HG02588 (cell line): ENCODE measurements around the gene DNASE1L1.
"Not testable (repeated sequence)": the region's sequence is repeated elsewhere in the genome, so short reads cannot be mapped to it uniquely, and the experiment has no call there.

Source experiments
- ATAC-seq: cut with Tn5 transposase; IDR thresholded peaks from one replicate; pipeline ENCODE4 v1.9.1; 2021; ENCODE audit warnings: mild to moderate bottlenecking, moderate library complexity; ENCODE audit not compliant: unreplicated experiment

DNASE1L1 gene

DNA sequence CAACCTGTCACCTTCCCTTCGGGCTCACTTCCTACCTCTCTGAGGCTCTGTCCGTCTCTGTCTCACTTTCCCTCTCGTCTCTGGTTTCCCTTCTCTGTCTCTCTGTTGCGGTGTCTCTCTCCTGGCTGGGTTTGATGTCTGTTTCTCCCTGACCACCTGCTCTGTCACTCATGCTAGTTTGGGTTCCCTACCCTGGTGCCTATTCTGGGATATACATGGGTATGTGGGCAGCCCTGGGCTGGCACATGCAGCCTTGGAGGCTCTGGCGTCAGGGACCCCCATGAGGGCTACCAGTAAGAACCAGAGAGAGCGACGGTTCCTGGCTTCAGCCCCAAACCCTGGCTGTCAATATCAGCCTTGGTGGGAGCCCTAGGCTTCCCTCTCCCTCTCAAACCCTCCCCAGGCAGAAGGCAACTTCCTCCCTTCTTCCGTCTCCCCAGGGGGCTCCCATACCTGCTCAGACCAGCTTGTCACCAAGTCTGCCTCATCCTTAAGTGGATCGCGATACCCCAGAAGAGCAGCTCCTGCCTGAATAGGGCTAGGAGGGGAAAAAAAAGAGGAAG is 314 bp downstream of the DNASE1L1 start:
- no peak for ATAC-seq

DNA sequence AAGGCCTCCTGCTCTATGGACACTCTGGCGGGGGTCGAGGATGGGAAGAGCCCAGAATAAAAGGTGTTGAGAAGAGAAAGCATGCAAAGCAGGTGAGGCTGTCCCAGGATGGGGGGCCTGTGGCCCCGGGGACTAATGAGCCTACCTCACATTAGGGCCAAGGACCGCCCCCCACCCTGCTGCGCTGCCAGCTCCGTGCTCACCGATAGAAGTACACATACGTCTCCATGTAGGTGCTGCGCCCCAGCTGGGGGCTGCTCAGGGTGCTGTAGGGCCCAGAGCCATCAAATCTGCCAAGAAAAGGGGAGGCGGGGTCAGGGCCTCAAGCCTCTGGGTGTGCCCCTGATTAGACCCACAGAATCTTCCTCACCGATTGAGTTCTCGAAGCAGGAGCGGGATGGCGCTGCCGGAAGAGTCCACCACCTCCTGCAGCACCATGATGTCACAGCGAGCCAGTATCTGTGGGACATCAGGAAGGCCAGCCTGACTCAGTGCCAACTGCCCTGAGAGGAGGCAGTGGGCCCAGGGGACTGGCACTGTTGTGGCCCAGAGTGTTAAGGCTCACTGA is 4.3 kb downstream of the DNASE1L1 start:
- no peak for ATAC-seq

DNA sequence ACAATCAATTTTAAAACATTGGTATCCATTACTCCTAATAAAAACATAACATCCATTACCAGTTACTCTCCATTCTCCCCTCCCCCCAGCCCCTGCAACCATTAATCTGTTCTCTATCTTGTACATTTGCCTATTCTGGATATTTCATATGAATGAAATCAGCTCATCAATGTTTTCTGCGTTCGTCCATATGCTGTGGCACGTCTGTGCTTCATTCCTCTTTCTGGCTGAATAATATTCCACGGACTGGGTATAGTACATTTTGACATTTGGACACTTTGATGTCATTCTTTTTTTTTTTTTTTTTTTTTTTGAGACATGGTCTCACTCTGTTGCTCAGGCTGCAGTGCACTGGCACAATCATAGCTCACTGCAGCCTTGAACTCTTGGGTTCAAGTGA is 5.2 kb downstream of the DNASE1L1 start:
- ATAC-seq, result no peak

DNA sequence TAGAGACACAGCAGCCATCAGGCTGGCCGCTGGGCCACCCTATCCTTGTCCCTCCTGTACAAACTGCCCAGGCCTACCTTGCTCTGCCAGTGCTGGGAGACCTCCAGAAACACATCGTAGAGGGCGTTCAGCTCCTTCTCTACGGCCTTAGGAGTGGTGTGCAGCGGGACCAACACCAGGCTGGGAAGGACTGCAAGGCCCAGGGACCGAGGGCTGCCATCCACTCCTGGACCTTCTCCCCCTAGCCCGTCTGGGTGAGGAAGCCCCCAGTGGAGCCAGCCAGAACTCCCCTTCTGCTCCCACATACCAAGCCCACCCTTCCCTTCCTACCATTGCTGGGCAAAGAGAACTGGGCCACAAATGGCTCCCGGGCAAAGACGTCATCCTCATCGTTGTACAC is 5.9 kb downstream of the DNASE1L1 start:
- no peak for ATAC-seq

DNA sequence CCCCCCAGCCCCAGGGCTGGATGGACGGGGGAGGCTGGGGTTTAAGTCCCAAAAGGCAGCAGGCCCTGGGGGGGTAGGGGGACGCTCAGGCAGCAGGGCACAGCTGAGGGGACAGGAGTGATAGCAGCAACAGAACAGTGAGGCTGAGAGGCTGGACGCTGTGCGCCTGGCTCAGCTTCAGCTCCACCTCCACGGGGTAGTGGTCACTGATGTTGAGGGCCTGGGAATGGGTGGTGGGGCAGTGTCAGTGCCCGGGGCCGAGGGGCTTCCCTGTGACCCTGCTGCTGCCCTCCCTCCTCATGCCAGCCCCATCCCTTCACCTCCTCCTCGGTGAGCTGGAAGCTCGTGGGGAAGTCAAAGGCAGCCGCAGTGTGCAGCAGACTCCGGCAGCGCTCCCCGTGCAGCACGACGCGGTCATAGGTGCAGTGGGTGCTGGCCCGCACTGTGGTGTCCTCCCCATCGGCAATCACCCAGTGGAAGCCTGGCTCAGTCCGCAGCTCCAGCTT is 6.4 kb downstream of the DNASE1L1 start:
- no peak for ATAC-seq

DNA sequence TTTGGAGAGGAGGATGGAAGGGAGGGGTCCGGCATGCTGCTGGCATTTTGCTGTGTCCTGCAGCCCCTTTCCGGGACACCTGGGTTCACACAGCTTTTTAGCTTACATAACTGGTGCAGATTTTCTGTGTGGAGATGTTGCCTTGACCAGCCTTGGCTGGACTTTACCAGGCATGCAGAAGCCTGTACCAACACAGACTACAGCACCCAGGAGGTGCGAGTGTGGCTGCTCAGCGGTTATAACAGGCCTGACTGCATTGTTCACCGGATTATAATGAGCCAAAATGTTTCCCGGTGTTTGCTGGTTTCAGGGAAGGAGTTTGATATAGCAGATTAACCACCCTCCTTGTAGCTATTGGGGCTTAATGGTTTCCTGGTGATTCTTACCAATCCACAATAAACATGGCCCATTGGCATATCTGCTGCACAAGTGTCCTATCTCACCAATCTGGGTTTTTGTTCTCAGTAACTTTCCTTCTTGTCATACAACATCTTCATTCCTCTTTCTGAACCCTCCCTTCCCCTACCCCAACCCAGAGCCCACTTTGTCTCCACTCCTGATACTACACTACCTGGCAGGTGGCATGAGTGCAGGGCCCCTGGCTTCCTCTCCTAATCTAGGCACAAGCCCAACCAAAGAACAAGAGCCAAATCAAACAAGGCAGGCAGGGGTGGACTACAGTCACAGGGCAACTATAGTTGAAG is 7.0 kb downstream of the DNASE1L1 start:
- ATAC-seq, result no peak

DNA sequence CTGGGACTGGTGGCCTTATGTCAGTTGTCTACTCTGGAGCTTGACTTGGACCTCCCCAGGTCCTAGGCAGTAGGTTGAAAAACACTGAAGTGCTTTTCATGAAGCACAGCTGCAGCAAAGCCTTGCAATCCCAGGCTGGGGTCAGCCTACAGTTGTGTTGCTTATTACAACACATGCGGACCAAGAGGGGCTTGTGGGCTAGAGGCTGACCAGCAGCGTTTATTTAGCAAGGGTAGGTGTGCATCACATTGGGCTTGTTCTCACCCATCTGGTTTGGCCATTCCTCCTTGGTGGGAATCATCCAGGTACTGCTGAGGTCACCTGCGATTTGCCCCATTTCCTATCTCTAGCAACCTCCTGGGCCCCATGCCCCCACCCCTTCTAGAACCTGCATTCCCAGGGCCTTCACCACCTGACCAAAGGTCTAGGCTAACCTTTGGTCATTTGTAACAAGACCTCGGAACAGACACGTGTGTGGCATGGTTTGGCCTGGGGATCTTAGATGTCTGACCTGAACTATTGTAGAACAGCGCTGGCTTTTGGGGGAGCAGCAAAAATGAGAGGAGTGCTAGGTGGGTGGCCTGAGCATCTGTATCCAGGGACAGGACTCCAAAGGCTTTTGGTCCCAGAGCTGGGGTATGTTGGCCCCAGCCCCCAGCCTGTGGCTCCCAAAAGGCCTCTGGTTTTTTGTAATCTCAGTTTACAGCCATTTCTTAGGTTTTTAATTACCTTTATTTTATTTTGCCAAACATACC is 7.8 kb downstream of the DNASE1L1 start:
- no peak for ATAC-seq

DNA sequence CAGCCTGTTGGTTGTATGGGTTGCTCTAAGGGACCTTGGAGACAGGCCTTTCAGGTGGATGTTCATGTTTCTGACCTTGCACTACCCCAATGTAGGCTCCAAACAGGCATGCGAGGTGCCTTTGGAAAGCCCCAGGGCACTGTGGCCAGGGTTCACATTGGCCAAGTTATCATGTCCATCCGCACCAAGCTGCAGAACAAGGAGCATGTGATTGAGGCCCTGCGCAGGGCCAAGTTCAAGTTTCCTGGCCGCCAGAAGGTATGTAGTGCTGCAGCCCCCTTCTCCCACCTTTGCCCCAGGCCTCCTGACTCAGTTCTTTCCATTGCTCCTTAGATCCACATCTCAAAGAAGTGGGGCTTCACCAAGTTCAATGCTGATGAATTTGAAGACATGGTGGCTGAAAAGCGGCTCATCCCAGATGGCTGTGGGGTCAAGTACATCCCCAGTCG is 8.7 kb downstream of the DNASE1L1 start:
- not testable (repeated sequence) for ATAC-seq

DNA sequence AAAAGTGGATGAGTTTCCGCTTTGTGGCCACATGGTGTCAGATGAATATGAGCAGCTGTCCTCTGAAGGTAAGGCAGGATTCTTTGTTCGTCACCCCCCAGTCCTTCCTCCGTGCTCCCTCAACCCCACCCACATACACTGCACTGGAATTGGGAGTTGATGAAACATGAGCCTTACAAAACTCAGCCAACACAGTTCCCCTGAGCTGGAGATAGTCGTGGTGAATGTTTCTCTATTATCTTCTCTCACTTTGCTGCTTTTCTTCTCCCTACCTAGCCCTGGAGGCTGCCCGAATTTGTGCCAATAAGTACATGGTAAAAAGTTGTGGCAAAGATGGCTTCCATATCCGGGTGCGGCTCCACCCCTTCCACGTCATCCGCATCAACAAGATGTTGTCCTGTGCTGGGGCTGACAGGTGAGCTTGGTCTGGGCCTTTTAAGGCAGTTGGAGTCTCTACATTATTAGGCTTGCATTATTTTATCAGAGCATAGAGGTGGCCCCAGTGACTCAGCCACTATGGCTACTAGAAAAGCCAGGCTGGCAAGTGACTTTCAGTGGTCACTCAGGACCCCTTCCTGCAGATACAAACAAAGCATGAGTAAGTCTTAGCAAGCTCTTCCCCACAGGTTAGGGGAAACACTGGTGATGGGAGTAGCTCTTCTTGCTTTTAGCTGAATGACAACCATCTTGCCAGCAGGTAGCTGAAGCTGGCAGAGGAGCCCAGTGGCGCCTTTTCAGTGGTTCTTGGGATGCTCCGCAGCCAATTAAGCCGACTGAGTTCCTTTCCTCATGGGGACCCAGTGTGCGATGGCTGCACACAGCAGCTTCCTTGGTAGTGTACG is 9.3 kb downstream of the DNASE1L1 start:
- ATAC-seq, result no peak

DNA sequence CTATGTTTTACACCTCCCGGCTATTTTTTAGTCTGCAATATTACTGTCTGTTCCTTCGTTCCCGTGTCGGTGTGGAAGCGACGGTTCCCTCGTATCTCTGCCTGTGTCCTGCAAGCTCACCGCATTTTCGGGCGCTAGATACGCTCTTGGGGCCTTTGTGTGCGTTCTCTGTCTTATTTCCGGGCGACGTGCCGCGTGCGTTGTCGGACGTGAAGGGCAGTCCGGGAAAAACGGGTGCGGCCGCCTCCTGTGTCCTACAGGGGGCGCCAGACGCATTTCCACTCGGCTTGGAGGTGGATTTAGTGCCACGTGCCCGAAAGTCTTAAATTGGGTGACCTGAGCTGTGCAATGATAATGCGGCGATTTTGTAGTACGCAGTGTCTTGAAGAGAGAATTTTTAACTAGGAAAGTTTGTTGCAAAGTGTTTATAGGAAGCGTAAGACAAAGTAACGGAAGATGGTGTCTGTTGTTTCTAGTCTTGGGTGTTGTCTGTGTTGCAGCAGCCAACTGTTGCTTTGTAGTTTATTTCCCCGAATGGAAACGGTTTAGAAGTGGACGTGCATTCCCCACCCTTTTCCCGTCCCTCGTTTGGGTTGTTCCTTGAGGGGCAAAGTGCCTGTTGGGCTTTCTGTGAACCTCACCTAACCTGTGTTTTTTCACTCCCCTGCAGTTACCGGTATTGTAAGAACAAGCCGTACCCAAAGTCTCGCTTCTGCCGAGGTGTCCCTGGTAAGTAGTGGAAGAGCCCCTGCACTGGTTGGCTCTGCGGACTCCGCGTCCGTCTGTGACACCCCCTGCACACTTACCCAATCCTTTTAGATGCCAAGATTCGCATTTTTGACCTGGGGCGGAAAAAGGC is 10.2 kb downstream of the DNASE1L1 start:
- ATAC-seq, result peak; percentile 26

DNA sequence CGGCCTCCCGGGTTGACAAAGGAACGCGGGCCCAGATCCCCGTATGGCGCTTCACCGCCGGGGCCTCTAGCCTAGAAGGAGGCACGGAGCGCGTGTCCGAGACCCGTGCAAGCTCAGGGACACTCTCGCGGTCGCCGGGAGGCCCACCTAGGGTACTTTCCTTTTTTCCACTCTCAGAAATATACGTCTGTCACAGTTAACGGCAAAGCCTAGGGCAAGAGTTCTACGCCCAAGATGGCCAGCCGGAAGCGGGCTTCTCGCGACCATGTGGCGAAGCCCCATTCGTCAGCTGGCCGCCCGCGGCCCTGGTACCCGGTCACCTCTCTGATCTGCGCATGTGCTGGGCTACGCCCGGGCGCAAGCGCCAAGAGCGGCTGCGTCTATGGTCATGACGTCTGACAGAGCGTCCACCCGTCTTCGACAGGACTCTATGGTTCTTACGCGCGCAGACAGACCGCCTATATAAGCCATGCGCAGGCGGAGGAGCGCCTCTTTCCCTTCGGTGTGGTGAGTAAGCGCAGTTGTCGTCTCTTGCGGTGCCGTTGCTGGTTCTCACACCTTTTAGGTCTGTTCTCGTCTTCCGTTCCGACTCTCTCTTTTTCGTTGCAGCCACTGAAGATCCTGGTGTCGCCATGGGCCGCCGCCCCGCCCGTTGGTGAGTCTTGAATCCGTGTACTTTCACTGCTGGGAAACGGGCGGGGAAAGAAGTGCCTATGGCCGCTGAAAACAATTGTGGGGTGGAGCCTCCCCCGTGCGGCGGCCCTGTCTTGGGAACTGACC is 11.0 kb downstream of the DNASE1L1 start, which contains the start of gene RPL10:
Gene RPL10 (plus strand): TSS at position 490 of the 780 bp plus-strand sequence. CDS start 143 bp downstream, at position 633.
- ATAC-seq, result peak; percentile 77

DNA sequence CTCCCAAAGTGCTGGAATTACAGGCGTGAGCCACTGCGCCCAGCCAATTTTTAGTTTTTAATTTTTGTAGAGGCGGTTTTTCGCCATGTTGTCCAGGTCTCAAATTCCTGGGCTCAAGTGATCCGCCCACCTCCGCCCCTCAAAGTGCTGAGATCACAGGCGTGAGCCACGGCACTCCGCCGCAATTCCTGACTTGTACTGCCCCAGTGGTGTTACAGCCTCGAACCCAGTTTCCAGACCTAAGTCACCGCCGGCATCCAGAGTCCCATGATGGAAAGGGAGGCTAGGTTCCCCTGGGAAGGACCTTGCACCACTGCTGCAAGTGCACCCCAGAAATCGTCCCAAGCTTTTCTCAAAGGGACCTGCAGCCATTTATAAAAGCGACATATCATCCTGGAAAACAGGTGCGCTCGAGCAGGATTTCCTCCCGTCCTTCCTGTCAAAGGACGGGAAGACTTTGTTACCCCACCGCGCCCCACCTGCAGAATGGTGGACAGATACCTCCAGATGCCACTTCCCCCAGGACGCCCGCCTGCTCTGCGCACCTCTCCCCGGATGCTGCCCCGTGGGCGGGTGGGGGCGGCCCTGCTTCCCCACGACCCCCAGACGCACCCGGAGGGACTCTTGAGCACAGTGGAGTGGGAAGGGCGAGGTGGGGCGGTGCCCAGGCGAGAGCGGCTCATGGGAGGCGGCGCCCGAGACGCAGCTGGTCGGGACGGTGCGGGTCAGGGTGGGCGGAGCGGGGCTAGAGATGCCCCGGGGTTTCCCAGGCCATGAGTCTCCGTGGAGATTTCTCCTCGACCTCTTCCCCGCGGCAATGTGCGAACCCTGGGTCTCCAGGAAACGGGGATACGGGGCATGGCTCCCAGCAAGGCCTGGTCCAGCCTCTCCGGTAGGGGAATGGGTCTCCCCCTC is 11.8 kb downstream of the DNASE1L1 start:
- peak; percentile 50 for ATAC-seq

DNA sequence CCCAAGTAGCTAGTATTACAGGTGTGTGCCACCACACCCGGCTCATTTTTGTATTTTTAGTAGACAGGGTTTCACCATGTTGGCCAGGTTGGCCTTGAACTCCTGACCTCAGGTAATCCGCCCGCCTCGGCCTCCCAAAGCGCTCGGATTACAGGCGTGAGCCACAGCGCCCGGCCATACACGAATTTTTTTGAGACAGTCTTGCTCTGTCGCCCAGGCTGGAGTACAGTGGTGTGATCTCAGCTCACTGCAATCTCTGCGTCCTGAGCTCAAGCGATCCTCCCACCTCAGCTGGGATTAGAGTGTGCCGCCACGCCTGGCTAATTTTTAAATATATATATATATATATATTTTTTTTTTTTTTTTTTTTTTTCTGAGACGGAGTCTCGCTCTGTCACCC is 12.7 kb downstream of the DNASE1L1 start:
- ATAC-seq, result not testable (repeated sequence)

DNA sequence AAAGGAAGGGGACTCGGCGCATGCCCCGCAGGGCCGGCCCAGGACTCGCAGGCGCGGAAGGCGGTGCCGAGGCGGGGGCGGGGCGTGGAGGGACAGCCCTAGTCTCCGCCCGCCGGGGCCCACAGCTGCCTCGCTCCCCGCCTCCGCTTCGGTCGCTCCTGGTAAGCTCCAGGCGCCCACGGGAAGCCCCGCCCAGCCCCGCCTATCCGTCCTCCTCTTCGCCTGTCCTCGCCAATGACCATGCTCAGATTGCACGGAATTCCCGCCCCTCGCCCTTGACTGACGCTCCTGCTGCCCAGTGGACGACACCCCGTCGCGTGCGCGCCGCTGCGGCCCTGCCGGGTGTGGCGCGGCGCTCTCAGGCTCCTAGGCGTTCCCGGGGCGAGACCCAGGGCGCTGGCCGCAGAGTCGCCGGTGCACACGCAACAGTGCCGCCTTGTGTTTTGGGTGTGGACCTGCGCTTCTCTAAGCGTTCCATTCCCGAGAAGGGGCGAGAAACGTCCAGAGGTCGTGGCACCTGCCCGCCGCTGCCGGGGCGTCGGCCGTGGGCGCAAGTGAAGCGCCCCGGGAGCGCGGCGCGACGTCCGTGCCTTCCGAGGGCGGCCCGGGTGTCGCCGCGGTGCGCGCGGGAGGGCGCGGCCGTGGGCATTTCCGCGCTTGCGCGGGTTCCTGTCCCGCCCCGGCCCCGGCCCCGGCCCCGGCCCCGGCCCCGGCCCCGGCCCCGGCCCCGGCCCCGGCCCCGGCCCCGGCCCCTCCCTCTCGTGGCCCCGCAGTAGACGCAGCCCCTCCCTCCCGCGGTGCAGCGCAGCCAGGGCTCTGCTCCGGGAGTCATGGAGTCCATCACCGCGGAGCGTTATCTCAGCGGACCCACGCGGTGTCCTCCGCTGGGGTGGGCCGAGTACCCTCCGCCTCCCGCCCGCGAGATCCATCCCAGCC is 19.0 kb downstream of the DNASE1L1 start:
- ATAC-seq, result peak; percentile 66

DNA sequence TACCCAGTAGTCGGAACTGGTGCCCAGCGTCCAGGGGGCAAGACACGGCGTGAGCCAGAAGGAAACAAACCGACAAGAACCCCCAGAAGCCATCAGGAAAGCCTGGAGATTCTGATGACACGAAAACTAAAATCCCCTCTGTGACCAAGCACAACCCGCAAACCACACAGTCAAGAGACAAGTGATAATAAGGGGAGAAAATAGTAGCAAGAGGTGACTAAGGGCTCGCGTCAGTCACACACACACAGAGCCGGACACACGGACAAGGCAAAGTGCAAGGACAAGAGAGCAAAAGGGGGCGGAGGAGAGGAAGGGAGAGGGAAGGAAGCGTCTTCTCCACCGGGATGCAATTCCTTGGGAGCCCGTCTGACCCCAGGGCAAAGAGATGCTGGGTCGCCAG is 20.4 kb downstream of the DNASE1L1 start:
- ATAC-seq, result not testable (repeated sequence)

DNA sequence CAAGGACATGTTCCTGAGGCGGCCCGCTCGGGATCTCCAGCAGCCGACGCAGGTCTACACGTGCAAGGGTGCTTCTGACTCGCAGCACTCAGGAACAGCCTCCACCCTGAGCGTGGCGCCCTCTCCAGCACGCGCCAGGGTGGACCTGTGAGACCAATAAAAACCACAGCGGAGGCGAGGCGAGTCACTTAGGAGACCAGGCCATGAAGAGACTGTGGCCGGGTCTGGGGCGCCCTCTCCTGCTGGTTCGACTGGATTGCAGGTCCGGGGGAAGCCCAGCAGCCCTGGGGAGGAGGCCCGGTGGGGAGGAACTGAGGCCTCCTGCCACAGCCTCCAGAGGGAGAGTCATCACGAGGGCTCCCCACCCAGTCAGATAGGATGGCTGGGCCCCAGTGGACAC is 21.0 kb downstream of the DNASE1L1 start:
- ATAC-seq, result not testable (repeated sequence)
